GM15510 (cell line): ENCODE data around the gene F2RL2.

Experiments
- POLR2A ChIP-seq: IDR thresholded peaks from 3 replicates; pipeline ENCODE4 v1.6.1; 2011; ENCODE audit warnings: borderline replicate concordance; ENCODE audit not compliant: insufficient read length; ENCODE audit errors: extremely low read depth

The F2RL2 gene, protein sequence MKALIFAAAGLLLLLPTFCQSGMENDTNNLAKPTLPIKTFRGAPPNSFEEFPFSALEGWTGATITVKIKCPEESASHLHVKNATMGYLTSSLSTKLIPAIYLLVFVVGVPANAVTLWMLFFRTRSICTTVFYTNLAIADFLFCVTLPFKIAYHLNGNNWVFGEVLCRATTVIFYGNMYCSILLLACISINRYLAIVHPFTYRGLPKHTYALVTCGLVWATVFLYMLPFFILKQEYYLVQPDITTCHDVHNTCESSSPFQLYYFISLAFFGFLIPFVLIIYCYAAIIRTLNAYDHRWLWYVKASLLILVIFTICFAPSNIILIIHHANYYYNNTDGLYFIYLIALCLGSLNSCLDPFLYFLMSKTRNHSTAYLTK

DNA sequence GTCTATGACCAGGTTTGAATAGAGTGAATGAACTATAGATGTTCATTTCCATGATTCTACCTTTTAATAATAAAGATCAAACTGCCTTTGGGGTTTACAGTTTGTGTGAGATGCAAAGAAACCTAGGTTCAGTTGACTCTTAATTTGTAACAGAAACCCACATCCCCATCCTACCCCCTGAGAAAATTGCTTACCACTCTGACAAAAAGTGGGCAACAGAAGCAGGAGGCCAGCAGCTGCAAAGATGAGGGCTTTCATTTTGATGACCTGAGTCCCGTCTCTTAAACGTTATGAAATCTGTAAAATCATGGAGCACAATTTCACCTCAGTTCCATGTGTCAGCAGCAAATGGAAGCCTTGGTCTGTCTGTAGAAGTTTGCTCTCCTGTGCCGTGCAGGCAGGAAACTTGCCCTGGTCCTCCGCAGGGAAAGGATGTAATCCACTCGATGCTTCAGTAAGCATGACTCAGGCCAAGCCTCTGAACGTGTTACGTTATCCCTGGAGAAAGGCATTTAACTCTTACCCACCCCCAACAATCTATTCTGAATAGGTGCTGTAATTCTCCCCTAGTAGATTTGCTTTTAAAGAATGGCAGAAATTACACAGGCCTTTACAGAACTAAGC lies at the start of gene F2RL2:
TSS of gene F2RL2 (minus strand) at position 431 of the 624 bp plus-strand sequence. CDS start at position 258, 173 bp downstream.
- TF ChIP-seq POLR2A, result no peak

DNA sequence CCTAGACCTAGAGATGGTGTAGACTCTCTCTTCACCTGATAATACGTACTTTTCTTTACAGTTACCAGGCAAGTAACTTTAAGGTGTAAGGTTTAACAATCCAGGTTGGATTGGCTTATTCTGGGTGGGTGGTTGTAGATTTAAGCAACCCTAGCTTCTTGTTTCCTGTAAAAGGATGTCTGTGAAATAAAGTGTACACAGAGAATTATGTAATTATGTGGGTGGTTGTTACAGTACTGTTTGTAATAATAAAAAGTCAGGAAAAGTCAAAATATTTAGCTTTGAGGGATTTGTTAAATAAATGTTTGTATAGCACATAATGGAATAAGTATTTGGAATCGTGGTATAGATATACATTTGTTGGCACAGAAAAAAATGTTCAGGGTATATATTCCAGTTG lies 49.0 kb upstream of the F2RL2 start:
- no peak for TF ChIP-seq POLR2A

DNA sequence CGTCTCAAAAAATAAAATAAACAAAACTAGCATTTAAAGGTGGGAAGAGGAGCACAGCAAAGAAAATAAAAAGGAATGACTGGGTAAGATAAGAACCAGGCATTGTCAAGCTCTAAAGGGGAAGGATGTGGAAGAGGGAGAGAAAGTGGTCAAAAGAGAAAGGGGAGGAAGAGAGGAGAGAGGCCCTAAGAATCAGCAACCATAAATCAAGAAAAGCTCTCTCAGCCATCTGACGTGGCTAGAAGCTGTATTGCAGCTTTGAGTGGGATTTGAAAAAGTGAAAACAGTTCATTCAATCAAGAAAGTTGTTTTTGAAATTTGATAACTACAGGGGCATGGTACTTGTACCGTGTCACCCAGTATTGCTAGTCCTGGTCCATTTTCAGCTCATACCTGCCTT lies 47.3 kb upstream of the F2RL2 start:
- TF ChIP-seq POLR2A, result no peak

DNA sequence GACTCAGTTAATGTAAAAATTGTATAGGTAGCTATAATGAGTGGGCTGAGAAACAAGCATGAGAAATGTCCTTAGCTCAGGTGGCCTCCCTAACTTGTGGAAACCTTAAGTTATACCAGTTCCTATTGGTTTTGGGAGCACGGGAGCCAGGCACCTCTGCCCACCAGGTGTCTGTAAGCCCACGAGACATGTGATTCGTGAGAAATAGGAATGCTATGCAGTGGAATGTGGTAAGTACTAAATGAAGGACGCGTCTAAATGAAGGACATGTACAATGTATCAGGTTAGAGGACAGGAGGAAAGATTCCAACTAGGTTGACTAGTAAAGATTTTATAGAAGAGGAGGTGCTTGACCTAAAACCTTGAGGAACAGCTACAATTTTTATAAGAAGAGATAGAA lies 46.0 kb upstream of the F2RL2 start:
- no peak for TF ChIP-seq POLR2A

DNA sequence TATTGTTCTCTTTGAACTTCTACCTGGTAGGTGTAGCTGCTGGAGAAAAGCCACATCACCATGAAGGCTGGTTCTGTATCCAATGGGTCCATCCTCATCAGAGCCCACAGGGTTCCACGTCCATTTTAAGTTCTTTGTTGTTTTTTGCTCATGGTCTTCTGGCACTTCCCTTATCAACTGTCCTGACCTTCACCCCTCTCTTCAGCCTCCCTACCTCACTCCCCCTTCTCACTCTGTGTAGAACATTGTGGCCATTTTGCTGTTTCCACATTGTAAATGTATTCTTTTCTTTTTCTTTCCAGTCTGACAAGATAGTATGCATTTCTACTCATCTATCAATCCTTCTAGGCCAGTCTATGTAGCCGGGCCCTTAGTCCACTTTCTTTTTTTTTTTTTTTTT lies 44.3 kb upstream of the F2RL2 start:
- no peak for TF ChIP-seq POLR2A

DNA sequence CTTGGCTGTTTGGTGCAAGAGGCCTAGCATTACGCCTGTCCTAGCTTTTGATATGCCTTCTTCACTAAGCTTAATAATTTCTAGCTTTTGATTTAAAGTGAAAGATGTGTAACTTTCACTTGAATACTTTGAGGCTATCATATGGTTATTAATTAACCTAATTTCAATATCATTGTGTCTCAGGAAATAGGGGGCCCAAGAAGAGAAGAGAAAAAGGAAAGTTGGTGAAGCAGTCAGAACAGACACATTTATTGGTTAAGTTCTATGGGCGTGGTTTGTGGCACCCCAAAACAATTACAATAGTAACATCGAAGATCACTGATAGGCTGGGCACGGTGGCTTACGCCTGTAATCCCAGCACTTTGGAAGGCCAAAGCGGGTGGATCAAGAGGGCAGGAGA lies 40.9 kb upstream of the F2RL2 start:
- TF ChIP-seq POLR2A, result no peak

DNA sequence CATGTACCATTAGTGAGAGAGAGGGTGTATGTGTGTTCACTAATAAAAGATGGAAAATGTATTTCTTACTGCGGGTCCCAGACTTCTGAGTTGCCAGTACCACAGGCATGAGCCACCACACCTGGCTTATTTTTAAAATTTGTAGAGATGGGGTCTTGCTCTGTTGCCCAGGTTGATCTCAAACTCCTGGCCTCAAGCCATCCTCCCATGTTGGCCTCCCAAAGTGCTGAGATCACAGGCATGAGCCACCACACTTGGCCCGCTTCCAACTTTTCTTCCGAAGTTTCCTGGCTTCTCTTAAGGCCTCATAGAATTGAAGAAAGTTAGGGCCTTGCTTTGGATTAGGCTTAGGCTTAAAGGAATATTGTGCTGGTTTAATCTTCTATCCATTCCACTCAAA lies 40.4 kb upstream of the F2RL2 start:
- TF ChIP-seq POLR2A, result no peak

DNA sequence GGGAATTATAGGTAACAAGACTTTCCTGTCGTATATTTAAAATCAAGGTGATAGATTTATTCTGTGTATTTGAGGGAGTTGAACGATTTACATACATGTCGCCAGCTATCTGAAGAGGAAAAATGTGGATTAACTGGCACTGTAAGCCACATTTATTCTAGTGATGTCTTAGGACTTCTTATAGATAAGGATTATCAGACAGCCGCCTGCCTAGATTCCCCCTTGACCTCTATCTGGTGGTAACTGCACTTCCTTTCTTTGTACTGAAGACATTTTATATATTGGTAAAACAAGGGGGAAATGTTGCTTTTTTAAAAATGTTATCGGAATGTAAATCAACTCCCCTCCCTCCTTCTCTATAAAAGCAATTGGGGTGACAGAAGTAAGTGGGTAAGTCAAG lies 39.3 kb upstream of the F2RL2 start:
- no peak for TF ChIP-seq POLR2A

DNA sequence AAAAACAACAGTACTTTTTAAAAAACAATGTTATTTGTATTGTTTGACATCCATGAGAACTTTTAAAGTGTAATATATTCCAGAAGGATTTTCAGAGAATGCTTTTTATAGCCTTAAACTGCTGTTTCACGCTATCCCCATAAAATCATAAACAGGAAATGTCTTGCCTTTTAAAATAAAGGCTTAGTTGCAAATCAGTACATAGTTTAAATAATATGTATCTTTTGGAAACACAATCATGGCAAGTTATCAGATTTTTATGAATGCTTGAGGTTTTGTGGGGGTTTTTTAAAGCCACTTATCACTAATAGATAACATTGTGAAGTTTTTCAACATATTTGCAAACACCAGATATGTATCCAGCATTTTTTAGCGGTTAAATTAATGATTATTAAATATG lies 37.2 kb upstream of the F2RL2 start:
- no peak for TF ChIP-seq POLR2A

DNA sequence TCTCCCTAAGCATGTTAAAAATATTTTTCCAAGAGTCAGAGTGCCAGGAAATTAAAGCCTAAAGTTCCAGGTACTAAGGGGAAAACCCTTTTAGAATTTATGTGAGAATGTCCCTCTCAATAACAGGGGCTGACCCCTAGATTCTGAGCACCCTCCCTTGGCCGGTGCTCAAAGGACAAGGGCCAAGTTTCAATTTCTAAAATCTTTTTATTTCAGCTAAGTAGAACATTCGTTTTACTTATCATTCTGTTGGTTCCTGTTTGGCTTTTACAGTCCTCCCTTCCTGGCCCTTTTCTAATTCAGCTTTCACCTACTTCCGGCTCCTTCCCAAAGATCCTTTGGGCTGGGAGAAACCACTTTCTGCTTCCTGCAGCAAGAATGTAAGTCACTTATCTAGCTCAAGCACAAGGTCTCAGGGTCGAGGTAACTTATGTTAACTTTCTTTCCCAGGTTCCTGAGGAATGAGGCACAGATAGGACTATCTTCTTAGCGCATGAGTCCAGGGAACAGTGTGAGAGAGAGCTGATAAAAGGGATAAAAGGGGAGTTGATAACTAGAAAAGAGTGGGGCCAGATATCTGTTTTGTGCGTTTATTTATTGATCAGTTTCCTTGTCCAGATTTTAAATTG lies 34.6 kb upstream of the F2RL2 start:
- TF ChIP-seq POLR2A, result no peak

DNA sequence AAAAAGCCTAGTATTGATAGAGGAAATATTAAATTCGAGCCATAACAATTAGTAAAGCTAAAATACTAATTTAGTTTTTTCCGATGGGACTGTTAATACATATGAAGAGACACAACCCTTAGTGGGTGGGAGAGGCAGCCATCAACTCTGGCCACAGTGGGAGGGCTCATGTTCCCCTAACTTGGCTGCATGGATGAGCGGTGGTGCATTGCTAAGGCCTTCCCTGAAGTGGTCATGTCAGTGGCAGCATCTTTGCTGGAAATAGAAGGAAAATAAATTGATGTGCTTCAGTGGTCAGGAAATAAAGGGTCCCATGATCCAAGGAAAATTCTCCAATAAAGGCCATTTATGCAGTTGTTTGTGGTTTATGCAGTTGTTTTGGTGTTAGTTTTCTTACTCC lies 33.9 kb upstream of the F2RL2 start:
- no peak for TF ChIP-seq POLR2A

DNA sequence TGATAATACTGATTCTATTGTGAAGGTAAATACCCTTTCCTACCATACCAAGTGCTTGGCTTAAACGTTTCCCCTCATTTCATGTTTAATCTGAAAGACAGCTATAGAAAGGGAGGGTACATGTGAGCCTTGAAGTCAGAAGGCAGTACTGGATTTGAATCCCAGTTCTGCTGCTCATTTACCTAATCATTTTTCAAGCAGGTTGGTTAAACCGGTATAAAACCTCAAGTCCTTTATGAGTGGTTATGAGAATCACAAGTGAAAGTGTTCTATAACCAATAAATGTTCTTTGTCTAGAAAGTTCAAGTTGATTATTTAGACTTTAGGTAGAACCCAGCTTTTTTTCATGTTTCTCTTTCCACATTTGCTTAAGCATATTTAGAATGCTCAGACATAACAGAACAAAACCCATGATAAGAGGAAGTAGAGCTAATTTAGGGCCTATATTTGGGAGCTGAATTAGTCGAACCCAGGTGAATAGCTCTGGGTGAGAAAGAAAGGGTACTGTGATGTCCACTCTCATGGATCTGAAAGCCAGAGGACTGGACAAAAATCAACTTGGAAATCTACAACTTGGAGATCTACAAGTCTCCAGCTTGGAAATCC lies 29.7 kb upstream of the F2RL2 start:
- TF ChIP-seq POLR2A, result no peak

DNA sequence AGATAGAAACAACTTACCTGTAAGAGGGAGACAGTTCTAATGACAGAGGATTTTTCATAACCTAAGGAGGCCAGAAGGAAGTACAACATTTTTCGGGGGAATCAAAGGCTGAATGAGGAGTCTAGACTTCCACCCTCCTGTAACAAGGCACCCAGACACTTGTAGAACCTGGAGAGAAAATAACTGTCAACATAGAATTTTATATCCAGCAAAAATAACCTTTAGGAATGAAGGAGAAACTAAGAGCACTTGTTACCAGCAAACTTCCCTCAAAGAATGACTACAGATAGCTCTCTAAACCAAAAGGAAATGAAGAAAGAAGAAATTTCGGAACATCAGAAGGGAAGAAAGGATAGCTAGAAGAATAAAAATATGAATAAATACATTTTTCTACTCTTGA lies 25.9 kb upstream of the F2RL2 start:
- no peak for TF ChIP-seq POLR2A

DNA sequence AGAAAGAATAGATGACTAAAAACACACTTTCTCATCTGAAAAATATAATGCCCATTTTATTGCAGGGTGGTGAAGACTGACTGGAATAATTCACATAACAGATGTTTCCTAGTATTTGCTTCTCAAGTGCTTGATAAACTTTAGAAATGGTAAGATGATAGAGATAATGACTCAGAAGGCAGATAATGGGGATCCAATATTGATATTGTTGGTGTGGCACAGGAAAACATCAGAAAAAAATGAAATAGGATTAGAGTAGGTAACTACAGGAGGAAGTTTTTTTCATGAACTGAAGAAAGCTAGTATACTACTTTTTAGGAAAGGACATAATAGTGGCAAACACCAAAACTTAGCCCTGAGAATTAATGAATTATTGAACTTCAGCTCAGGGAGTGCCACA lies 20.2 kb upstream of the F2RL2 start:
- no peak for TF ChIP-seq POLR2A

DNA sequence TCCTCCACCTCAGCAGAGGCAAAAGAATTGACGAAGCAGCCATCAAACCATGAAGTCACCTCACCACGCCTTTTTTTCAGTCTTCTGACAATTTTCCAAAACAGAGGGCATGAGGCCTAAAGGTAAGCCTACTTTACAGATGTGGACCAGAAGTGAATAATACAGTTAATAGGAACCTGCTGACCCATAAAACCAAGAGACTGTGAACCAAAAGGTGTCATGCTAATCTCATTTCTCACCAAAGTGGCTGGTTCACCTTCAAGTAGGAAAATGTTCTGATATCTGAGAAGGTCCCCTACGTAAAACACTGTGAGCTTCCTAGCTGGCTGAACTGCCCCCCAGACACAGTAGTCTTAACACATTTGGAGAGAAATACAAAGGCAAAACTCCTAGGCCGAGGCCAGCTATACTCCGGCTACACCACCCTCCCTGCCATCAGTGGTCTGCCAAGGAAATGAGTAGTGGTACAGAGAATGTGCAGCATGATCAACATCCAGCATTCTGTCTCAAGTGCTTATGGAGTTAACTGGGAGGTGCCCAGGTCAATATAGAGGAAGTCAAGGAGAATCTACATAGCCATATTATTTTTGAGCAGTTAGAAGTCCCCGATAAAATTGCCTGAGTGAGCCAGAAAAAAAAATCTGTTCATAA lies 19.3 kb upstream of the F2RL2 start:
- TF ChIP-seq POLR2A, result no peak
